Common myeloid progenitor, CD34-positive (primary cell): ENCODE measurements around the gene CACNA2D3.

Source experiments
- CTCF ChIA-PET: fragments of 350-600 bp; sonication (Branson Sonifier 250); formaldehyde crosslinking; loops from one replicate; lab custom pipeline; 2021; ENCODE audit warnings: antibody characterized with exemption; lab: Charles Lee
- POLR2A ChIA-PET: fragments of 350-600 bp; sonication (Branson Sonifier 250); formaldehyde crosslinking; loops from one replicate; lab custom pipeline; 2021; ENCODE audit warnings: antibody characterized with exemption; lab: Charles Lee
- DNase-seq, 3 donors: peaks; one replicate each; pipeline versions ENCODE4 v3.0.0 to v3.0.0-alpha.2; 2013
- H3K27ac ChIP-seq, 2 experiments: 1 replicate in 1 of 2; 2 replicates in 1 of 2; pipeline ENCODE4 v1.7.0; 2013; ENCODE audit warnings: inconsistent platforms in 2 of 2, low read length in 2 of 2, mild to moderate bottlenecking in 2 of 2, low read depth in 1 of 2, moderate library complexity in 1 of 2; ENCODE audit not compliant: severe bottlenecking in 2 of 2, insufficient read depth in 1 of 2, poor library complexity in 1 of 2
- H3K27me3 ChIP-seq, 5 experiments: replicated peaks in 2 of 5; 1 replicate in 3 of 5; 2 replicates in 2 of 5; pipeline versions ENCODE4 v1.6.1 to v1.7.0; 2013; ENCODE audit warnings: low read length in 4 of 5, mild to moderate bottlenecking in 2 of 5, moderate library complexity in 2 of 5, inconsistent platforms in 1 of 5; ENCODE audit not compliant: insufficient read depth in 5 of 5, control insufficient read depth in 4 of 5
- H3K36me3 ChIP-seq, 4 experiments: 1 replicate in 2 of 4; 2 replicates in 2 of 4; pipeline versions ENCODE4 v1.6.1 to v1.7.0; 2013; ENCODE audit warnings: low read length in 3 of 4, control low read depth in 1 of 4, mild to moderate bottlenecking in 1 of 4; ENCODE audit not compliant: control insufficient read depth in 4 of 4, insufficient read depth in 4 of 4
- H3K4me1 ChIP-seq, 4 experiments: 1 replicate in 3 of 4; 2 replicates in 1 of 4; pipeline versions ENCODE4 v1.6.1 to v1.7.1; 2013; ENCODE audit warnings: low read length in 3 of 4, mild to moderate bottlenecking in 3 of 4, control low read depth in 1 of 4, inconsistent platforms in 1 of 4, moderate library complexity in 1 of 4; ENCODE audit not compliant: control insufficient read depth in 4 of 4, insufficient read depth in 4 of 4; ENCODE audit errors: control extremely low read depth in 1 of 4
- H3K4me3 ChIP-seq, 7 experiments: 1 replicate in 4 of 7; 2 replicates in 3 of 7; pipeline versions ENCODE4 v1.5.1 to v1.7.0; 2013; ENCODE audit warnings: mild to moderate bottlenecking in 7 of 7, low read length in 6 of 7, moderate library complexity in 6 of 7, inconsistent platforms in 2 of 7, low read depth in 2 of 7, control low read depth in 1 of 7; ENCODE audit not compliant: insufficient read depth in 4 of 7, control insufficient read depth in 1 of 7; ENCODE audit errors: extremely low read depth in 1 of 7
- H3K9me3 ChIP-seq, 5 experiments: 1 replicate in 4 of 5; 2 replicates in 1 of 5; pipeline versions ENCODE4 v1.6.1 to v1.7.1; 2013; ENCODE audit warnings: low read length in 4 of 5, mild to moderate bottlenecking in 2 of 5, inconsistent platforms in 1 of 5, low read depth in 1 of 5, moderate library complexity in 1 of 5; ENCODE audit not compliant: control insufficient read depth in 4 of 5, insufficient read depth in 2 of 5; ENCODE audit errors: control extremely low read depth in 1 of 5
- WGBS: methylation state at CpG from one replicate; pipeline ENCODE4 v1.1.5; 2013; ENCODE audit not compliant: insufficient coverage; 5-methylcytosine and 5-hydroxymethylcytosine counted together

The CACNA2D3 gene

GRCh38 chr3:54608041-54608440 lies 485.7 kb downstream of the CACNA2D3 start:
- Histone ChIP-seq H3K4me3 (no peak overlapping the region), H3K27me3 (peaks cover 0 to 5% (median 0%) of the 10 kb centered on the region in 5 experiments), H3K36me3 (no peaks in the 10 kb centered on the region), H3K27ac (no peak overlapping the region), H3K4me1 (no peaks in the 10 kb centered on the region), H3K9me3 (peaks cover 0 to 2% (median 0%) of the 10 kb centered on the region in 5 experiments)
- CTCF ChIA-PET = no interaction called here
- POLR2A ChIA-PET = no interaction called here
- no peak for DNase-seq

GRCh38 chr3:54619053-54619452 lies 496.7 kb downstream of the CACNA2D3 start:
- Histone ChIP-seq H3K27me3 (no peaks in the 10 kb centered on the region), H3K36me3 (no peaks in the 10 kb centered on the region), H3K27ac (no peak overlapping the region), H3K4me1 (no peaks in the 10 kb centered on the region), H3K4me3 (no peak overlapping the region), H3K9me3 (no peaks in the 10 kb centered on the region)
- 92% methylated on average over 2 of the region's 4 CpGs for WGBS
- ChIA-PET POLR2A (interaction anchor here (0.6 kb wide), 1 partner anchor 814 kb away, joined by 3 read pairs; no protein-coding TSS in a partner anchor), CTCF (no interaction called here)
- no peak for DNase-seq

GRCh38 chr3:54619531-54619930 lies 497.2 kb downstream of the CACNA2D3 start:
- 97% methylated on average over 3 of the region's 3 CpGs for WGBS
- ChIA-PET POLR2A (no interaction called here), CTCF (no interaction called here)
- Histone ChIP-seq H3K27ac (no peak overlapping the region), H3K27me3 (no peaks in the 10 kb centered on the region), H3K36me3 (no peaks in the 10 kb centered on the region), H3K4me3 (no peak overlapping the region), H3K4me1 (no peaks in the 10 kb centered on the region), H3K9me3 (no peaks in the 10 kb centered on the region)
- no peak for DNase-seq

GRCh38 chr3:54621184-54621583 lies 498.8 kb downstream of the CACNA2D3 start:
- 86% methylated on average over 5 of the region's 8 CpGs for WGBS
- ChIA-PET CTCF (interaction anchor here (1.2 kb wide), 1 partner anchor 11 kb away, joined by 3 read pairs; no protein-coding TSS in a partner anchor), POLR2A (no interaction called here)
- no peak overlapping the region for H3K4me3 ChIP-seq
- H3K36me3 ChIP-seq = no peaks in the 10 kb centered on the region
- peak in 2 of 3 donors; percentile 1 to 24 for DNase-seq
- no peaks in the 10 kb centered on the region for H3K27me3 ChIP-seq
- H3K4me1 ChIP-seq = no peaks in the 10 kb centered on the region
- H3K9me3 ChIP-seq = peaks cover 0 to 2% (median 0%) of the 10 kb centered on the region in 5 experiments
- H3K27ac ChIP-seq = no peak overlapping the region

DNA sequence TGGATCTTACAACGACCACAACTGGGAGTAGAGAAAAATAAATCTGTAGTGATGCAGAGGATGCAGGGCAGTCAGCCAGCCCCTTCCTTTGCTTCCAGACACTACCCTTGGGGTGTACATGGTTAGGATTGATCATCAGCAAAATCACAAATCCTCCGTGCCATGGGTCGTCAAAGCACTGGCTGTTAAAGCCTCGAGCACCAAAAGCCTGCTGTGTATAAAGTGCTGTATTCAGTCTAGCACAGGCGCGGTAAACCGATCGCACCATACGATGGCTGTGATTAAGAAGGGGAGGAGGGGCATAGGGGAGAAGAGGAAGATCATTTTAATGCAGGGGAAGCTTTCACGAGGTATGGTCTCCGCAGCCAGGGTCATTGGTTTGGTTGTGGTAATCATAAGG lies 500.3 kb downstream of the CACNA2D3 start:
- DNase-seq = no peak
- H3K9me3 ChIP-seq = peaks cover 0 to 2% (median 0%) of the 10 kb centered on the region in 5 experiments
- H3K4me1 ChIP-seq = no peaks in the 10 kb centered on the region
- ChIA-PET CTCF (no interaction called here), POLR2A (no interaction called here)
- H3K4me3 ChIP-seq = no peak overlapping the region
- no peaks in the 10 kb centered on the region for H3K36me3 ChIP-seq
- no peak overlapping the region for H3K27ac ChIP-seq
- no peaks in the 10 kb centered on the region for H3K27me3 ChIP-seq
- 95% methylated on average over 8 of the region's 11 CpGs for WGBS

DNA sequence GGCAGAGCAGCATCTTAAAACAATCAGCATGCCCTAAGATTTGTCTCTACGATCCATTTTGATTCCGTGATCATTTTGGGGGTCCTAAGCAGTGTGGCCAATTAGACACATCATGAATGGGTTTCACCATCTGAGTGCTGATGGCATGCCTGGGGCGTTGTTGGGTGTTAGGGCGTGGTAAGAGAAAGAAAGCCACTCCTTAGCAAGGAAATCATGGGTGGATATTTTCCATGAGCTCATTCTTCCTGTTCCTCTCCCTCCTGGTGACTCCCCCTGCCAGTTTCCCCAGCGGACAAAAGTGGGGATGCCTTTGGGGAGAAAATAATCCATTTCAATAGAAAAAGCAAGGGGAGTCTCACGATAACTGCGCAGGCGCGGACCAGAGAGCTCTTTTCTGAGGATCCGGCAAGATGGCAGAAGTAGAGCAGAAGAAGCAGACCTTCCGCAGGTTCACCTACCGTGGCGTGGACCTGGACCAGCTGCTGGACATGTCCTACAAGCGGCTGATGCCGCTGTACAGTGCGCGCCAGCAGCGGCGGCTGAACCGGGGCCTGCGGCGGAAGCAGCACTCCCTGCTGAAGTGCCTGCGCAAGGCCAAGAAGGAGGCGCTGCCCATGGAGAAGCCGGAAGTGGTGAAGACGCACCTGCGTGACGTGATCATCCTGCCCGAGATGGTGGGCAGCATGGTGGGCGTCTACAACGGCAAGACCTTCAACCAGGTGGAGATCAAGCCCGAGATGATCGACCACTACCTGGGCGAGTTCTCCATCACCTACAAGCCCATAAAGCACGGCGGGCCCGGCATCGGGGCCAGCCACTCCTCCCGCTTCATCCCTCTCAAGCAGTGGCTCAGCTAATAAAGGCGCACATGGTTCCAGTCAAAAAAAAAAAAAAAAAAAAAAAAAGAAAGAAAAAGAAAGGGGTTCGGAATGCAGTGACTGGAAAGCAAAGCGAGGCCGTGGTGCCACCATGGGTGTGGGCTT lies 503.7 kb downstream of the CACNA2D3 start:
- CTCF ChIA-PET = no interaction called here
- DNase-seq = no peak
- H3K36me3 ChIP-seq = no peaks in the 10 kb centered on the region

DNA sequence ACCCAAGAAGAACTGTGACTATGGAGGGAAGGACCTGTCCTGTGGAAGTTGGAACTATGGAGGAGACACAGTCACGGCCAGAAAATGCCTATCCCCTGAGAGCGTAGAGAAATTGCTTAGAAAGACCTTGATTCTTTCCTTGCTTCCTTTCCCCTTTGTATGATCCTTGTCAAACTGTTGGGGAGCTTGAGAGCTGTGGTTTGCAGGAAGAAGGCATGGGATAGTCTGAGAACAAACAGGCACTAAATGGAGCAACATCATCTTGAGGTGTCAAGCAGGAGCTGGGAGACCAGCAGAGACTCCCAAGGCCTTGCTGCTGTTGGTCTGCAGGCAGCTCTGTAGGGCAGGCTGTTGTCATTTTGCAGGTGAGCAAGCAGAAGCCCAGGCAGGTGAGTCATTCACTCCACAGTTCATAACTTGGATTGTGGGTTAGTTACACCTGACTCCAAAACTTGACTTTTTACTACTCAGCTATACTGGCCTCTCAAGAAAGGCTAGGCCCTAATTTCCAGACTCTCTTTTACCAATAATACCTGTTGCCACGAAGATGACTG lies 506.6 kb downstream of the CACNA2D3 start:
- no peaks in the 10 kb centered on the region for H3K27me3 ChIP-seq
- ChIA-PET POLR2A (no interaction called here), CTCF (no interaction called here)
- WGBS = 67% methylated on average over 1 of the region's 3 CpGs
- H3K36me3 ChIP-seq = no peaks in the 10 kb centered on the region
- H3K4me3 ChIP-seq = no peak overlapping the region
- H3K27ac ChIP-seq = no peak overlapping the region
- DNase-seq = no peak
- no peaks in the 10 kb centered on the region for H3K4me1 ChIP-seq
- peaks cover 0 to 4% (median 0%) of the 10 kb centered on the region in 5 experiments for H3K9me3 ChIP-seq

More for the DNA sequence above, 503.7 kb downstream of the CACNA2D3 start:
- H3K27me3 ChIP-seq = no peaks in the 10 kb centered on the region
- H3K27ac ChIP-seq = no peak overlapping the region
- WGBS = 96% methylated on average over 31 of the region's 43 CpGs
- no peak overlapping the region for H3K4me3 ChIP-seq
- H3K4me1 ChIP-seq = no peaks in the 10 kb centered on the region
- H3K9me3 ChIP-seq = peaks cover 0 to 4% (median 0%) of the 10 kb centered on the region in 5 experiments
- POLR2A ChIA-PET = no interaction called here
